ENCODE data around the gene ULK3. TPM values are rescaled to one million over a fixed set of nuclear protein-coding genes. Genes with fewer than 3 reads are reported as not detected.

ULK3 gene
- total and polyA plus RNA-seq, 10 of the 15 experiments (the other 5 are each of a cell fraction or from before 2014, with no cell fraction given), result 0.64 to 38.8 (median 27.1) TPM

- intact Hi-C loops (cut with micrococcal nuclease; ENCODE audit: unreplicated experiment) (loop anchor here (5.0 kb wide), 1 partner anchor 40 kb away; the partner anchor contains the start of gene ULK3), in situ Hi-C loops (cut with MboI) (no loop called here)
- H3K4me1 ChIP-seq (ENCODE audit: control insufficient read depth, insufficient read depth, low read length), result peaks cover 32% of the 10 kb centered on the region
- H2AFZ ChIP-seq (ENCODE audit: control insufficient read depth, low read depth, low read length), result no peak overlapping the region
- DNase-seq (ENCODE audit: low read depth, low spot score), result no peak
- CTCF ChIA-PET, result interaction anchor here (25.9 kb wide), 1 partner anchor 26 kb away, joined by 1288 read pairs; the partner anchor contains the start of gene CSK
- no peaks in the 10 kb centered on the region for H3K9me3 ChIP-seq (replicated peaks; ENCODE audit: control insufficient read depth, insufficient read depth, low read length)
- FAIRE-seq, result no peak
- peaks cover 6% of the 10 kb centered on the region for H4K20me1 ChIP-seq (ENCODE audit: control insufficient read depth, insufficient read depth)
- H3K27me3 ChIP-seq (replicated peaks in 1 of 2; ENCODE audit: control insufficient read depth in 2 of 2, insufficient read depth in 2 of 2, low read length in 1 of 2), result no peaks in the 10 kb centered on the region
- no peak overlapping the region for H3K9ac ChIP-seq (ENCODE audit: control insufficient read depth, insufficient read depth, low read length)
- no peak overlapping the region for H3K4me3 ChIP-seq
- no TSS peak for BruUV-seq (replicated peaks)
- SMC1A ChIA-PET (ENCODE audit: uncharacterized antibody, unreplicated experiment), result no interaction called here
- H3K79me2 ChIP-seq (ENCODE audit: control insufficient read depth, insufficient read depth, low read length), result peaks cover 18% of the 10 kb centered on the region
- 99% methylated on average over 20 of the region's 20 CpGs for WGBS (ENCODE audit: insufficient coverage, insufficient replicate concordance, low lambda C conversion rate, missing lambda C conversion rate)
- POLR2A ChIA-PET, result no interaction called here
- no peak for ATAC-seq
- RAD21 ChIA-PET (ENCODE audit: unreplicated experiment), result interaction anchor here (1.0 to 3.9 kb wide), 3 partner anchors 9 to 79 kb away, joined by 3 to 28 read pairs (median 3); no protein-coding TSS in a partner anchor
- peaks cover 46 to 57% of the 10 kb centered on the region in 2 experiments for H3K36me3 ChIP-seq (ENCODE audit: control insufficient read depth in 2 of 2, insufficient read depth in 2 of 2, low read length in 1 of 2)
- H3K27ac ChIP-seq (ENCODE audit: control insufficient read depth, insufficient read depth), result no peak overlapping the region
- no peak overlapping the region for H3K4me2 ChIP-seq (ENCODE audit: control insufficient read depth, insufficient read depth)
- TF ChIP-seq CUX1 (IDR thresholded peaks at IDR 0.05; ENCODE audit: insufficient replicate concordance, low read depth, low read length) (no peak), SMC3 (IDR thresholded peaks at IDR 0.05; ENCODE audit: borderline replicate concordance, low read length) (no peak), DPF2 (IDR thresholded peaks at IDR 0.05) (no peak), ATF3 (IDR thresholded peaks at IDR 0.05; ENCODE audit: borderline replicate concordance, extremely low read depth, low read depth, low read length) (no peak), IKZF1 (conservative IDR thresholded peaks at IDR 0.05) (no peak), IRF3 (IDR thresholded peaks at IDR 0.05) (no peak), PML (IDR thresholded peaks at IDR 0.05; ENCODE audit: low read length) (no peak), FOXM1 (IDR thresholded peaks at IDR 0.05; ENCODE audit: low read depth, low read length) (no peak), PBX3 (IDR thresholded peaks at IDR 0.05; ENCODE audit: insufficient replicate concordance, low read depth, low read length) (no peak), YBX1 (IDR thresholded peaks at IDR 0.05) (no peak), POU2F2 (IDR thresholded peaks at IDR 0.05; ENCODE audit: borderline replicate concordance, low read depth, low read length) (no peak), TAF1 (IDR thresholded peaks at IDR 0.05; ENCODE audit: borderline replicate concordance, low read depth, low read length) (no peak), MEF2B (IDR thresholded peaks at IDR 0.05; ENCODE audit: partially characterized antibody, poor library complexity, severe bottlenecking) (no peak)
These were observed 40.7 kb downstream of the ULK3 start for GRCh38 chr15:74802290-74802689.

Measured in GM12878 (cell line).